NCI-H1930 (cell line): Measurements from ENCODE around the gene GAS7.
"Not testable (repeated sequence)": the region's sequence is repeated elsewhere in the genome, so short reads cannot be mapped to it uniquely, and the experiment has no call there.

ENCODE experiments used
- DNase-seq, 2 experiments: peaks; one replicate each; lab custom pipeline; 2025; lab: John Stamatoyannopoulos, UW

The GAS7 gene

DNA sequence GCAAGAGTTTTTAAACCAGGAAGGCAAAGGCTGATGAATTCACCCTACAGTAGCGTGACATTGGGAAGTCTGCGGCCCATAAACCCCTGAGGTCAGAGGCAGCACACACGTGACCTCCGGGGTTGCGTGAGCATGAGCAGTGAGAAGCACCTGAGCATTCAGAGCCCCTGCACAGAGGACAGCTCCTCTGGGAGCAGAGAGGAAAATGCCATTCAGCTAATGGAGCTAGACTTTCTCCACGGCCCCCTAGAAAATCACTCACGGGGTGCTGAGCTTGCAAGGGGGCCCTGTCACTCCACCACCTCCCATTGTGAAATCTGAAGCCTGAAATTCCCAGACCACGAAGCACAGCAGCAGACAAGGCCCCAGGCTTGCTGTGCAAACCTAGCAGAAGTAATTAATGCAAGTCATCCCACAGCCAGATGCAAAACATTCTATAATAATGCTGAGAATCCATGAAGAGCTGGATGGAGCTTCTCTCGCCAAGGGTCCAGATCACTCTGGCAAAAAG, 178.4 kb downstream of the GAS7 start:
- no peak for DNase-seq

DNA sequence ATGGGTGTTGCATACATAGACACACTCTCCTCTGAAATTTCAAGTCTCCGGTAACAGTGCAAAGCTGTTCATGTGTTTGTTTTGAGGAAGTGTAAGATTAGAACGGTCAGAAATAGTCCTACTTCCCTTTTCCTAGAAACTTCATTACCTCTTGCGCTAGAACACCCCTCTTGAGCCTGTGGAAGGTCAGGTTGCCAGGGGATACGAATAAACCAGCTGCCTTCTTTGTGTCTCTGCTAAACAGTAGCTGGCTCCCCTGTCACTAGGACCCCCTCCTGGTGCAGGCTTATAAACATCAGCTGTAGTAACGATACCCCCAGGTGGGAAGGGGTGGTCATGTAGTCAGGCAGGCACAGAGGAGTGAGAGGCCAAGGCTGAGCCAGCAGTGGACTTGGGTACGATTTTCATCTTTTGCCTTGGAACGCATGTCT, 179.9 kb downstream of the GAS7 start:
- no peak for DNase-seq

DNA sequence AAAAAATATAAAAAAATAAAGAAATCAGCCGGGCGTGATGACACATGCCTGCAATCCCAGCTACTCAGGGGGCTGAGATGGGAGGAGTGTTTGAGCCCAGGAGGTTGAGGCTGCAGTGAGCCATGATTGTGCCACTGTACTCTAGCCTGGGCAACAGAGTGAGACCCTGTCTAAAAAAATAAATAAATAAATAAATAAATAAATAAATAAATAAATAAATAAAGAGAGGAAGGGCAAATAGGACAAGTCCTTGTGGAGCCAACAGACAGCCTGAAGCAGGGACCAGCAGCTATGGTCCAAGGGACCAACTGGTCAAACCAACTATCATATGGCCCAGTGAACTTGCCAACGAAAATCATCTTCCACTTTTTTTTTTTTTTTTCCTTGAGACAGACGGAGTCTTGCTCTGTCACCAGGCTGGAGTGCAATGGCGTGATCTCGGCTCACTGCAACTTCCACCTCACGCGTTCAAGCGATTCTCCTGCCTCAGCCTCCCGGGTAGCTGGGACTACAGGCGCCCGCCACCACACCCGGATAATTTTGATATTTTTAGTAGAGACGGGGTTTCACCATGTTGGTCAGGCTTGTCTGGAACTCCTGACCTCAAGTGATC, 181.3 kb downstream of the GAS7 start:
- not testable (repeated sequence) for DNase-seq

DNA sequence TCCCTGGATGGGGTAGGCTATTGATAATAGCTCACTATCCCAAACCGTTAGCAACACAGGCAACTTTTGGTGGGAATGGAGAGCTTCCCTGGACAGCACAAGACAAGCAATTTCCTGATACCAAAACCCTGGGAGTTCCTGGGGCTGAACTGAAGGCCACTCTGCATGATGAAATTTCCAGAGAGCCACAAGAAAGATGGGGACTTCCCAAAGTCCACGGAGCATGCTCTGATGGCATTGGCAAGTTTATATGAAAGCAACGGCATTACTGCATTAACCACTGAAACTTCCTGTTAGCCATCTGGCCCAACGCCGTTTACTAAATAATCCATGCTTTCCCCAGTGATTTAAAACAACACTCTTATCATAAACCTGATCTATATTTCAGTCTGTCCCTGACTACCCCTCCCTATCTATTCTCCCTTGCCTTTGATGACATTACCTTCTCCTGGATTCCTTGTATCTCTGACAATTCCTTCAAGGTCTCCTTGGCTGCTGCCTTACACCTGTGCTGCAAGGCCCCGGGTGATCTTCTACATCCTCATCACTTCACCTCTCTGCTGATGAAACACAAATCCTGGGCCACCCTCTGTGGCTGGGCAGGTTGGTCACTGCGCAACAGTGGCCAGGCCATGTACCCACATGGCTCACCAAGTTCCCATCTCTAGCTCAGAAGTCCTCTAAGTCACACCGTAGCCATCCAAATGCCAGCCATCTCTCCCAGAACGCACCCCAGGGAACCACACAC, 184.9 kb downstream of the GAS7 start:
- DNase-seq = no peak

DNA sequence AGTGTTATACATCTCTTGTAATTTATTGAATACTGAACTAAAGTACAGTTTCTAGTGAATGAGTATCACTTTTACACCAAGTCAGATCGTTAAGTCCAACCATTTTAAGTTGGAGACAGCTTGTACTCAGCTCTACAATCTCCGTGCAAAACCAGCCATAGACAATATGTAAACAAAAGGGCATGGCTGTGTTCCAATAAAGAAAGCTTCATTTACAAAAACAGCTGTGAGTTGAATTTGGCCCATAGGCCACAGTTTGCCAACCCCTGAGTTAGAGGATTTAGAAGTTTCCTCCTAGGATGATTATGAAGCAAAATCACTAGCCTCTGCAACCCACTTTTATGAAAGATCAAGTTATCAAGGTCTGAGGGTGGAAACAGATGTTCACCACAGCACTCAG, 187.7 kb downstream of the GAS7 start:
- DNase-seq = no peak

DNA sequence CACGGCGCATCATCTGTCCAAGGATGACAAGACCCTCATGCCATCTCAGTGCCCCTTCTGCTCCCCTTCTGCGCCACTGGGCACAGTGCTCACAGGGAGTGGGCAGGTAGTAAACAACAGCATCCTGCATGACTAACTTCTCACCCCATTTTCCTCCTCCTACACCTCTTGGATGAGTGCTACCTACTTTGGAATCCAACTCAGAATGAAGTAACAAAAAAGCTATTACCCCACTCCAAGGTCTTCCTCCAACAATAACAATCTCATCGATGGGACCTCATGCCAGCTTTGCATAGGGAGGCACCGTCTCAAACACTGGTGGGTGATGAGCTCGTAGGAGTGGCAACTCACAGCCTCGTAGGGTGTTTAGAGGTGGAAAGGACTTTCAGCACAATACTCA, 194.7 kb downstream of the GAS7 start:
- DNase-seq = no peak

DNA sequence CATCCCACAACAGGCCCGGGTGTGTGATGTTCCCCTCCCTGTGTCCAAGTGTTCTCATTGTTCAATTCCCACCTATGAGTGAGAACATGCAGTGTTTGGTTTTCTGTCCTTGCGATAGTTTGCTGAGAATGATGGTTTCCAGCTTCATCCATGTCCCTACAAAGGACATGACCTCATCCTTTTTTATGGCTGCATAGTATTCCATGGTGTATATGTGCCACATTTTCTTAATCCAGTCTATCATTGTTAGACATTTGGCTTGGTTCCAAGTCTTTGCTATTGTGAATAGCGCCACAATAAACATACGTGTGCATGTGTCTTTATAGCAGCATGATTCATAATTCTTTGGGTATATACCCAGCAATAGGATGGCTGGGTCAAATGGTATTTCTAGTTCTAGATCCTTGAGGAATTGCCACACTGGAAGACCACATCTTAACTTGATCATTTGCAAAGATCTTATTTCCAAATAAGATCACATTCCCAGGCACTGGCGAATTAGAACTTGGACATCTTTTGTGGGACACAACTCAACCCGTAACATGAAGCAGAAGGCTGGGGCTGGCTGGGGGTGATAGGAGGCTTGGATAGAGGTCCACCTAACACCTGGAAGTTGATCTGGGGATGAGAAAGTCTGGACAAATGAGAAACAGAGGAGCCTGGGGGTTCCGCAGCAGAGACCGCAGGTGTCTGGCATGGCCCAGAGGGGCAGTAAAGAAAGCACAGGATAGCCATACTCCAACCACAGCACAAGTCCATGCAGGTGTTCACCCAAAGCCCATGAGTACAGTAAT, 195.6 kb downstream of the GAS7 start:
- DNase-seq = not testable (repeated sequence)

DNA sequence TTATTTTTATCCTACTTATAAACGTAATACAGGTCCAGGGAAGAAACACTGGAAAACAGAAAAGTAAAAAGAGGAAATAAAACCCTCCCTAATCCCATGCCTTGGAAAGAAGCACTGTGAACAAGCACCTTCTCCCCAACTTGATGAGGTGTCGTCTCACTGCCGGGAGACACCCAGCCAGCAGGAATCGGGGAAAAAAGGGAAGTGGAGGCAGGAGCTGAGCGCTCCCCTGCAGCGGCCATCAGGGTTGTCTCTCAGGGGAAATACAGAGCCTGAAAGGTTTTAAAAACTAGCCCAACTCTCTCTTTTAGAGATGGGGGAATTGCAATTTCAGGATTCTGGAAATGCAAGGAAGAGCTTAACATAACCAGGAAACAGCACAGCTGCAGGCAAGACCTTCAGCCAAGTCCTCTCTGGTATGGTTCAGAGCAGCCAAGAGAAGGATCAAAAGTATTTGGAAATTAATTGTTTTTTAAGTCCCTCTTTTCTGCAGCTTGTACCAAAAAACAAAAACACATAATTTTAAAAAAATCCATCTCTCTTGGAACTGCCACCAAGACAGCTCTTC, 197.0 kb downstream of the GAS7 start:
- no peak for DNase-seq

DNA sequence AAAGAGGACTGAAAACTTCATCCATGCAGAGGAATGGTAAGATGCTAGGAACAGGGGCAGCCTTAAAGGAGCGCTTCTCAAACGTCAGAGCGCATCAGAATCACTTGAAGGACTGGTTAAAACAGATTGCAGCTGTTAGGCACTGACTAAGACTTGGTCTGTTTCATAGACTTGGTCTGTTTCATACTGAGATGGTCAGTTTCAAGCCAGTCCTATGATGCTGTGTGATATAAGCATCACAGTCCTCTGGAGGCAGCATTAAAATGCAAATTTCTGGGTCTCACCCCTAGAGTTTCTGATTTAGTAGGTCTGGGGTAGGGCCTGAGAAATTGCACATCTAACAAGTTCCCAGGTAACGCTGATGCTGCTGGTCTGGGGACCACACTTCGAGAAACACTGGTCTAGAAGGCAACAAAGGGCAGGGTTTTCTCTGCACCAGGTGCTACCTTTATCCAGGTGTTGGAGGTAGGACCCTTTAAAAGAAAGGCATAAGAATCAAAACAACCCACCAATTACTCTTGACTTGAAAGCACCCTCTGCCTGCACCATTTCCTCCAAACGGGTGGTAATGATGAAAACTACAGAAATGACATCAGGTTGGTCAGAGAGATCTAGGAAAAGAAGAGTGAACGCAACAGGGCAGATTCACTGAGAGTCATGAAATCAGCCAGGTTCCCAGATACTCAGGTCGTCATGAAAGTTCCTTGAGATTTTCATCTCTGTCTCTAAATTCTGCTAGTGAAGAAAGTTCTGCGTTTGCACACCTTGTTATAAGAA, 198.3 kb downstream of the GAS7 start:
- no peak for DNase-seq

DNA sequence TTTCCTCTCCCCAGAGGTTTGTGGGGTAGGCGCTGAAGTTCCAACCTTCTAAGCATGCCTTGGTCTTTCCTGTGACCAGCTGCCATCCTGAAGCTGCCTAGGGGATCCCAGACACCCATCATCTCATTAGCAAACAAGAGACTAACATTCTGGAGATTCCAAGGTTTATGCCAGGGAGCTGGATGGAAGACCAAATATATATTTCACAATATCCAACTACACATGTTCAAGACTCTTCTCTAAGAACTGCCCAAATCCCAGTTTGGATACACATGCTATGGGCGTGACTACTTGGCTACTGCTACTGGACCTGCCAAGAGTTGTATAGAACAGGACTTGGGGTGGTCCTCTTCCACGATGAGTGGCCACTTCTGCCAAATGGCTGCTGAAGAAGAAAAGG, 200.3 kb downstream of the GAS7 start:
- no peak for DNase-seq

DNA sequence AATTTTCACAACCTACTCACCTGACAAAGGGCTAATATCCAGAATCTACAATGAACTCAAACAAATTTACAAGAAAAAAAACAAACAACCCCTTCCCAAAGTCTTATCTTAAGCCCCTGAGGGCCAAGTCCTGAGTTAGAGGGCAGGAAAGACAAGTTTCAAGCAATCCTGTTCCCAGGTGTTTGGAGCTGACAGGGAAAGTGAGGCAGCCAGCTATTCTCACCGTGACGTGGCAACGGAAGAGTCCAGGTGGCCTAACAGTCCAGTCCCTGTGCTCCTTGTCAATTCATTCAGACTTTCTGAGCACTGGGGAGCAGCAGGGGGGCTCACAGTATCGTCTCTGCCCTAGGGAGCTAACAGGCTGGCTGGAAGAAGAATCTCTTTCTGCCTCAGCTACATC, 203.6 kb downstream of the GAS7 start:
- DNase-seq = no peak

DNA sequence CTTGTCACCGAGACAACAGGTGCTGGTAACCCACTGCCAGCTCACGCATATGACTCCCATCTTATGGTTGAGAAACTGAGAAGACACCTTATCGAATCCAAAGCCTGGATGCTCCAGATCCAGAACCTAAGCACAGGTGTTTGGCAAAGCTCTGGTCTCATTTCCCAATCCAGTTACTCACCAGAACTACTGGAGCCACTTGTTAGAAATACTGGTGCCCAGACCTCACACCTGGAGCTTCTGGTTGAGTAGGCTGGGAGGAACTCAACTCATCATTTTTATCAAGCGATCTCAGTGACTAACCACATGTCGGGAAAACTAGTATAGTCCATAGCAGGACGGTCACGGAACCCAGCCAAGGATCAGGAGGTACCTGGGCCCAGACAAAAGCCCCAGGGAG, 206.6 kb downstream of the GAS7 start:
- no peak for DNase-seq

DNA sequence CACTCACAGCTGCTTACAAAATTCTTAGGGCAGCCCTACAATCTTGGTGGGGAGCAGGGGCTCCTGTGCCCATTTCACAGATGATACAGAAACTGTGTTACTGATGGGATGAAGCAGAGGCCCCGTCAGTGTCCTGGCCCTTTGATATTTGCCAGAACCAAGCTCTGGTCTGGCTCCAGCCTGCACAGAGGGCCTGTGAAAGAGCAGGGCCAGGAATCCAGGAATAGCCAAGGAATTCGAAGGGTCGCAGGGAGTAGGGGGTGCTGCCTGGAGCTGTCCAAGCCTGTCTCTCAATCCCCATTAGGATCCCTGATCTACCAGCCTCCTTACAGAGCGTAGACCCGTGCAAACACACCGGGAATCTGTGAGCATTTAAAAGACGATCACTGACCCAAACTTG, 207.1 kb downstream of the GAS7 start:
- no peak for DNase-seq

DNA sequence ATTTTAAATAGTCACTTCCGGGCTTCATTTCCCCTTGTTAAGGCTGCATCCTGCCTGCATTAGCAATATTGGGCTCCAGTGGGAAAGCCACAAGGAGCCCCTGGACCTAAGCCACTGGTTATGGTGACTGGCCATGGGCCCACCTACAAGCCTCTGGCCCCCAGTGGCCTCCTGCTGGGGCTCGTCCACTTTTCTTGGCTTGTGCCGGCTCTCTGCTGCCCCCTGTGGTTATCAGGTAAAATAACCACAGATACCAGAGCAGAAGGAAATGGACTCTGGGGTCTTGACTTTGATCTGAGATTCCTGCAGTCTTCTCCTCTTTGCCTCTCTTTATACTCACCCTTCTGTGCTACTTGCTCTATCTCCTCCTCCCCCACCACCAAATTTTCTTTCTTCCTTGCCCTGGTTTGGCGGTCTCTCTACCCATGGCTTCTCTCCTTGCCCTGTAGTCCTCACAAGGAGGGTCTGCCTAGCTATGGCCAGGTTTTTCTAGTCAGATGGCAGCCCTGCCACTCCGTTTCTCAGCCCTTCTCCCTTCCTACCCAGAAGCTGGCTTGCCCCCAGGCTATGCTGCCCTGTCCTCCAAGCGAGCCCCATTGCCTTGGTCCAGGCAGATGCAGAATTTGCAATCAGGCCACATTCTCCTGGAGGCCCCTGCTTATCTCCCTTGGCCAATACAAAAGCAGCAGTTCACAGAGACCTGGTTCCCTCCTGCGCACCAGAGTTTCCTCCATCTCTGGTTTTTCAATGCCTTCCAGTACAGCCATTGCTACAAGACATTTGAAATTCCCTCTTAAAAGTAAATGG, 210.4 kb downstream of the GAS7 start:
- no peak for DNase-seq

DNA sequence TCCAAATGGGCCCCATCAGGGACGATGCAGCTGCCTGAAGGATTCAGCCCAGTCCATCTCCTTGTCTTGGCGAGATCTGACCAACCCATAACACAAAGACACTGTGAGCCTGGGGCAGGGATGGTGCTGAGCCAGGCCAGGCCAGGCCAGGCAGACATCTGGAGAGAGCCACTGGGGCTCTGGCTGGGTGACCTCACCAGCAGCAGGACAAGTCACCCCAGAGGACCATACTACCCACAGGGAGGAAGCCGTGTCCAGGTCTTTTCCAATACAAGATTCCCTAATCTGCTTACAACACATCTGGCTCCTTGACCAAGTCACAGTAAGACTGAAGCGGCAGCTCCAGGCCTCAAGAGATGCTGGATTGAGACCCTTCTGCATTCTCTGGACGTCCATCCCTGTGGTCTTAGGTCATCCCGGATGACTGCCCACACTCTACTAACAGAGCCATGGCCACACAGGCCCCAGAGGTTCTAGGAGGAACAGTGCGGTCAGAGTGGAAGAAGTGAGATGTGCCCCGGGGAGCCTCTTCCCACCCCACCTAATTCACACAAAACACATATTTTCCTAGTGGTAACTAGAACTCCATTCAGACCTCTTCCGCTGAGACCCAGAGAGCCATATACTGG, 211.5 kb downstream of the GAS7 start:
- no peak for DNase-seq

DNA sequence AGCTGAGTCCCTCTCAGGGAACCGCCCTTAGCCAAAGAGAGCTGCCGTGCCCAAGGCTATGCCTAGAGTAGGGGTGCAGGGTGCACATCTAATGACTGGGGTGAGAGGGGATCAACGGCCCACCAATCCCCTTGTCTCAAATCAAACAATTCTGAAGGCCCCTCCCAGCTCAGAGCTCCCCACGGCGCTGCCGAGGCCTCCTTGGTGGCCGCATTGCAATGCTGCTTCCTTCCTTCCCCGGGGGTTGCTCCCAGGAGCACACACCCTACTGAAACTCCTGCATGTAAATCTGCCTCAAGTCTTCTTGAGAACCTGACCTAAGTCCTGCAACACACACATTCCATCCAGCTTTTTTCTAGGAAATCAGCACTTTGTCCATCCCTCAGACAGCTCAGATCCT, 212.8 kb downstream of the GAS7 start:
- no peak for DNase-seq

DNA sequence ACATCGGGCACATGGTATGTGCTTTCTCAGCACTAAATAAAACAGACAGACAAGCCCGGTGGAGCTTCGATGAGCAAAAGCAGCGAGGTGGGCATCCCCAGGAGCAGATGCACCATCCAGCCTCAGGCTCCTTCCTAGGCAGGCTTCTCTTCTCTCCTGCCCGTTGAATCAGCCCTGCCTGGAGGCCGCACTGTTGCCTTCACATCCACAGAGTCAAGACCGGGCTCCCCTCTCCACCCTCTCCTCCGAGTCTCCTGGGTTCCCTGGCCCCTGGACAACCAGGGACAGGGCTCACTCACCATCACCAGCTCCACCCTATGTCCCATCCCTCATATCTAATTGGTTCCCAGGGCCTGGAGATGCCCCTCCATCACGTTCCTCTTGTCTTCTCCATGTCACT, 213.6 kb downstream of the GAS7 start:
- no peak for DNase-seq

DNA sequence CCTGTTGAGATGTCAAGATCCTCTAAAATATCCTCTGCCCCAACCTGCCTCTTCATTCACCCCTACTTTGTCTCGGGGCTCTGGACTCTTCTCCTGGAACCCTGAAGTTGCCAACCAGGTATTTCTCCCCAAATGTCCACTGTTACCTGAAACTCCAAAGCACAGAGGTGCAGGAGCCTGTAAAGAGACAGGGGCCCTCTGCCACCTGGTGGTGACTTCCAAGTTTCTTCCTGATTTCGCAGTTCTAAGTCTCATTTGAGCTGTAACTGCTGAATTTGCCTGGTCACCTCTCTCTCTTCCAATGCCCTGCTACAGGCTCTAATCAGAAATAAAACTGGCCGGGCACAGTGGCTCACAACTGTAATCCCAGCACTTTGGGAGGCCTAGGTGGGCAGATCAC, 216.2 kb downstream of the GAS7 start:
- DNase-seq = no peak

DNA sequence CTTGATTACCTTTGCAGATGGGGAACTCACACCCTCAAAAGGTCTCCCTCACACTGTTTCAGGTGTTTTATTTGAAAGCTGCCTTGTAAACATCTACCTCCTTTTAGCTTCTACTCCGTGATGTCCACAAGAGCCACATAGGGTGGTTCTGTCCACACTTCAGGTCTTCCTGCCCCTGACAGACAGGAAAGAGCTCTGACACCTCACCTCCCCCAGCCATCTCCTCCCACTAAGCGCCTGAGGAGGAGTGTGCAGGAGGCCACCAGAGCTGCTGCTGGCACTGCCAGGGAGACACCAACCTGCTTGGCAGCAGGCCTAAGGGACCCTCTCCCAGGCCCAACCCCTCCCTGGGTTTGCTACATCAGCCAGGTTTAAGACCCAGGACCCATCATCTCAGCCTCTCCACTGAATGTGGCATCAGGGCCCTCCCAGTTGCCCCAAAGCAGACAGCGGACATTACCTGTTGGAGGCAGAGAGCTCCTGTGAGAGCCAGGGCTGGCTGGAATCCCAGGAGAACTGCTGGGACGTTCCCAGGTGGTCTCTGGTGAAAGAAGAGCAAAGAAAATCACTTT, 217.0 kb downstream of the GAS7 start:
- DNase-seq = no peak

DNA sequence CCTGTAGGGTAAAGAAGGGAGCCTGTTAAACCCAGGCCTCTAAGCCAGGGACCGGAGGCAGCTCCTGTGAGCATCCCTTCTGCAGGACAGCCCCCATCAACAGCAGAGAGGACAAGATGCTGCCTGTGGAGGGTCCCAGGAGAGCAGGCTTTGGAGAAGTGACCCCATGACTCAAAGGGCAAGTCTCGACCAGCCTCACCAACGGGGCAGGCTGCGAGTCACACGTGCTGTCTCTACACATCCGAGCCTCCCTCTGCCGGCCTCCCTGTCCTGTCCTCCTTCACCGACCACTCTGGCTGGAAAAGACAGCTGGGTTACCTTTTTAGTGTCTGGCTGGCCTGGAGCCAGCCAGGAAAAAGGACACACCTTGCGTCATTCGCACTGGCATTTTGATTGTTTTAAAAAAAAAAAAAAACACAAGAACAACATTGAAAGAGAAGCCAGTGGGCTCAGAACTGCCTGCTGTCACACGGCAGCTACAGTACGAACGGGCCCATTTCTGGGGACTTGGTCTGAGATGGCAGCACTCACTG, 218.9 kb downstream of the GAS7 start:
- DNase-seq = no peak
